SK-N-SH (cell line): ENCODE results near the gene TEX54. TPM values are rescaled to one million over a fixed set of nuclear protein-coding genes. Genes with fewer than 3 reads are reported as not detected.
A peak's percentile ranks its signal among the peaks of the same experiment; 100 is the strongest.

Source experiments
- CTCF ChIA-PET: fragments of 300-600, 350-600 bp; formaldehyde crosslinking; extraction: SDS; loops from one replicate; lab custom pipeline; 2021; lab: Yijun Ruan, JAX
- POLR2A ChIA-PET: fragments of 350-600 bp; sonication (Branson Sonifier 250); formaldehyde crosslinking; extraction: SDS; loops from one replicate; lab custom pipeline; 2020; ENCODE audit warnings: antibody characterized with exemption, inconsistent platforms; lab: Yijun Ruan, JAX
- DNase-seq: peaks from one replicate; pipeline ENCODE4 v3.0.0; 2012
- H2AFZ ChIP-seq: fragments of 200-600 bp; sonication (generic); 2 replicates; pipeline ENCODE4 v1.8.1; 2016; ENCODE audit warnings: antibody characterized with exemption, mild to moderate bottlenecking, low read depth
- H3F3A ChIP-seq: fragments of 200-600 bp; sonication (generic); replicated peaks from 2 replicates; pipeline ENCODE3; 2016; ENCODE audit warnings: antibody characterized with exemption, mild to moderate bottlenecking; ENCODE audit not compliant: insufficient read depth
- H3K27ac ChIP-seq, 2 experiments: fragments of 200-500 bp in 1 of 2; fragments of 200-600 bp in 1 of 2; sonication (Bioruptor generic) in 1 of 2; sonication (generic), shearing (Covaris generic) in 1 of 2; 2 replicates each; pipeline versions ENCODE4 v1.5.1 to v1.6.1; 2014 to 2016; ENCODE audit warnings: low read depth in 2 of 2, inconsistent platforms in 1 of 2, low read length in 1 of 2, mild to moderate bottlenecking in 1 of 2, mixed read lengths in 1 of 2
- H3K27me3 ChIP-seq: fragments of 200-600 bp; sonication (generic), shearing (Covaris generic); 2 replicates; pipeline ENCODE4 v1.6.1; 2016; ENCODE audit warnings: mixed run types; ENCODE audit not compliant: insufficient read depth
- H3K36me3 ChIP-seq, 2 experiments: fragments of 200-500 bp in 1 of 2; fragments of 200-600 bp in 1 of 2; sonication (Bioruptor generic) in 1 of 2; sonication (generic) in 1 of 2; replicated peaks in 1 of 2; 2 replicates each; pipeline versions ENCODE3 to v1.5.1; 2014 to 2016; ENCODE audit warnings: low read length in 1 of 2, mild to moderate bottlenecking in 1 of 2; ENCODE audit not compliant: insufficient read depth in 2 of 2, control insufficient read depth in 1 of 2
- H3K4me1 ChIP-seq, 2 experiments: fragments of 200-500 bp in 1 of 2; fragments of 200-600 bp in 1 of 2; sonication (Bioruptor generic) in 1 of 2; sonication (generic), shearing (Covaris generic) in 1 of 2; 2 replicates each; pipeline versions ENCODE4 v1.5.1 to v1.6.1; 2014 to 2016; ENCODE audit warnings: low read depth in 1 of 2, low read length in 1 of 2, mixed run types in 1 of 2; ENCODE audit not compliant: insufficient read depth in 2 of 2, control insufficient read depth in 1 of 2
- H3K4me2 ChIP-seq: fragments of 200-600 bp; sonication (generic), shearing (Covaris generic); 2 replicates; pipeline ENCODE4 v1.6.1; 2017; ENCODE audit warnings: mixed run types
- H3K4me3 ChIP-seq, 2 experiments: fragments of 200-500 bp in 1 of 2; fragments of 200-600 bp in 1 of 2; sonication (Bioruptor generic) in 1 of 2; sonication (generic), shearing (Covaris generic) in 1 of 2; 2 replicates each; pipeline versions ENCODE4 v1.5.1 to v1.8.1; 2014 to 2016; ENCODE audit warnings: low read depth in 2 of 2, inconsistent platforms in 1 of 2, low read length in 1 of 2, mild to moderate bottlenecking in 1 of 2, mixed read lengths in 1 of 2, moderate library complexity in 1 of 2
- H3K79me2 ChIP-seq: fragments of 200-600 bp; sonication (generic); 2 replicates; pipeline ENCODE4 v1.8.1; 2017; ENCODE audit warnings: mild to moderate bottlenecking; ENCODE audit not compliant: insufficient read depth
- H3K9ac ChIP-seq: fragments of 200-600 bp; sonication (generic); 2 replicates; pipeline ENCODE4 v1.6.1; 2017; ENCODE audit warnings: mixed run types
- H3K9me2 ChIP-seq: fragments of 200-600 bp; sonication (generic); 2 replicates; pipeline ENCODE4 v1.6.1; 2017; ENCODE audit warnings: mixed run types
- H3K9me3 ChIP-seq: fragments of 200-600 bp; sonication (generic); 2 replicates; pipeline ENCODE4 v1.6.1; 2017; ENCODE audit warnings: mixed run types, mild to moderate bottlenecking, moderate library complexity
- H4K20me1 ChIP-seq: fragments of 200-600 bp; sonication (generic); 2 replicates; pipeline ENCODE4 v1.6.1; 2017; ENCODE audit warnings: mild to moderate bottlenecking, mixed run types; ENCODE audit not compliant: insufficient read depth
- ELF1 ChIP-seq: IDR thresholded peaks from 2 replicates; pipeline ENCODE4 v1.4.0; 2012
- EZH2phosphoT487 ChIP-seq: fragments of 200-600 bp; sonication (generic); IDR thresholded peaks from 2 replicates; pipeline ENCODE4 v1.6.1; 2017; ENCODE audit warnings: low read depth, mixed run types, mild to moderate bottlenecking, antibody characterized with exemption, moderate library complexity, borderline replicate concordance
- FOSL2 ChIP-seq: IDR thresholded peaks from 2 replicates; pipeline ENCODE4 v1.4.0; 2012; ENCODE audit warnings: low read depth, mild to moderate bottlenecking, moderate library complexity, borderline replicate concordance
- FOXJ3 ChIP-seq: sonication (generic); formaldehyde crosslinking; IDR thresholded peaks from 2 replicates; pipeline ENCODE4 v1.5.1; 2020; ENCODE audit warnings: mild to moderate bottlenecking, missing genetic modification reagents
- GABPA ChIP-seq: IDR thresholded peaks from 2 replicates; pipeline ENCODE4 v1.4.0; 2012; ENCODE audit warnings: low read depth, mild to moderate bottlenecking
- IRF3 ChIP-seq: fragments of 150-350 bp; IDR thresholded peaks from 2 replicates; pipeline ENCODE4 v1.6.1; 2016; ENCODE audit warnings: mild to moderate bottlenecking, low read depth, low read length
- MAX ChIP-seq: IDR thresholded peaks from 2 replicates; pipeline ENCODE4 v1.4.0; 2012; ENCODE audit warnings: low read depth
- MXI1 ChIP-seq: IDR thresholded peaks from 2 replicates; pipeline ENCODE4 v1.6.1; 2012; ENCODE audit warnings: mild to moderate bottlenecking, low read depth, low read length, improper control_type of control experiment
- NFIC ChIP-seq: IDR thresholded peaks from 2 replicates; pipeline ENCODE4 v1.4.0; 2012; ENCODE audit warnings: borderline replicate concordance
- PBX3 ChIP-seq: IDR thresholded peaks from 2 replicates; pipeline ENCODE4; 2012
- RCOR1 ChIP-seq: fragments of 150-350 bp; IDR thresholded peaks from 2 replicates; pipeline ENCODE4 v1.6.1; 2017; ENCODE audit warnings: antibody characterized with exemption, low read length
- REST ChIP-seq: IDR thresholded peaks from 2 replicates; pipeline ENCODE4 v1.6.1; 2012; ENCODE audit warnings: mild to moderate bottlenecking, low read depth, low read length, moderate library complexity
- SIN3A ChIP-seq: IDR thresholded peaks from 2 replicates; pipeline ENCODE4 v1.6.1; 2012; ENCODE audit warnings: low read depth, mild to moderate bottlenecking, low read length, moderate library complexity, borderline replicate concordance
- SMC3 ChIP-seq: IDR thresholded peaks from 2 replicates; pipeline ENCODE4 v1.6.1; 2012; ENCODE audit warnings: low read depth, low read length, improper control_type of control experiment
- USF2 ChIP-seq: fragments of 150-350 bp; IDR thresholded peaks from 2 replicates; pipeline ENCODE4 v1.6.1; 2017; ENCODE audit warnings: antibody characterized with exemption, low read length, low read depth, borderline replicate concordance
- YY1 ChIP-seq: IDR thresholded peaks from 2 replicates; pipeline ENCODE4 v1.4.0; 2012; ENCODE audit warnings: low read depth, mild to moderate bottlenecking
- WGBS: methylation state at CpG from one replicate; pipeline ENCODE4 v1.1.6; 2017; ENCODE audit warnings: low lambda C conversion rate; 5-methylcytosine and 5-hydroxymethylcytosine counted together
- polyA plus RNA-seq, 3 experiments: library from polyadenylated mRNA; depleted of rRNA; stranded (reverse); fragments of >200 nt; gene quantifications; 2 replicates each; pipeline ENCODE4 v1.2.3, GENCODE V29; 2012

Gene TEX54
- polyA plus RNA-seq, 1 of the 3 experiments (the other 2 are of a cell fraction): not detected

- no peak for DNase-seq
- H3K79me2 ChIP-seq: peaks cover 57% of the 10 kb centered on the region
- H3K9me2 ChIP-seq: no peaks in the 10 kb centered on the region
- H3K27ac ChIP-seq: peak overlapping the region; percentile 94 to 98
- no peaks in the 10 kb centered on the region for H3K27me3 ChIP-seq
- CTCF ChIA-PET: interaction anchor here (0.7 to 9.5 kb wide), 17 partner anchors 9 to 232 kb away, joined by 3 to 76 read pairs (median 4); partner anchors contain the start of genes TAF6L and TMEM179B
- POLR2A ChIA-PET: interaction anchor here (1.0 to 3.3 kb wide), 4 partner anchors 24 to 153 kb away, joined by 3 to 34 read pairs (median 18); partner anchors contain the start of gene HNRNPUL2
- peaks cover 30% of the 10 kb centered on the region for H3F3A ChIP-seq
- WGBS: 2% methylated on average over 14 of the region's 16 CpGs
- H3K4me2 ChIP-seq: peak overlapping the region; percentile 94
- peaks cover 27% of the 10 kb centered on the region for H4K20me1 ChIP-seq
- no peaks in the 10 kb centered on the region for H3K9me3 ChIP-seq
- peak overlapping the region; percentile 57; the same call in 1 of the 2 replicates for H2AFZ ChIP-seq
- H3K9ac ChIP-seq: peak overlapping the region; percentile 99
- peaks cover 32 to 37% of the 10 kb centered on the region in 2 experiments for H3K4me1 ChIP-seq
- TF ChIP-seq RCOR1 (no peak), NFIC (peak; percentile 16; the same call in 1 of the 2 replicates), MAX (0 out of 2 replicates have a peak, but pooled peaks have one; percentile 11), ELF1 (0 out of 2 replicates have a peak, but pooled peaks have one; percentile 39), YY1 (no peak)
- H3K36me3 ChIP-seq: peaks cover 28 to 39% of the 10 kb centered on the region in 2 experiments
- H3K4me3 ChIP-seq: peak overlapping the region; percentile 82 to 91
Measured at GRCh38 chr11:62880231-62880802, 47.7 kb upstream of the TEX54 start.

GRCh38 chr11:62879235-62879978 is 46.8 kb upstream of the TEX54 start:
- Histone ChIP-seq H3F3A (peaks cover 28% of the 10 kb centered on the region), H3K79me2 (peaks cover 48% of the 10 kb centered on the region), H2AFZ (peak overlapping the region; percentile 57; the same call in 1 of the 2 replicates), H3K36me3 (peaks cover 20 to 30% of the 10 kb centered on the region in 2 experiments), H3K9me2 (no peaks in the 10 kb centered on the region), H4K20me1 (peaks cover 18% of the 10 kb centered on the region), H3K4me1 (peaks cover 32% of the 10 kb centered on the region in 2 experiments), H3K4me2 (peak overlapping the region; percentile 94), H3K9me3 (no peaks in the 10 kb centered on the region), H3K27ac (peak overlapping the region; percentile 94 to 98), H3K27me3 (no peaks in the 10 kb centered on the region), H3K4me3 (peak overlapping the region in 1 of 2 experiments; percentile 91; a peak in 2 of 4 replicates), H3K9ac (peak overlapping the region; percentile 99; the same call in 1 of the 2 replicates)
- WGBS: 79% methylated on average over 7 of the region's 7 CpGs
- CTCF ChIA-PET: interaction anchor here (0.7 to 9.5 kb wide), 5 partner anchors 18 to 139 kb away, joined by 3 to 76 read pairs (median 3); no protein-coding TSS in a partner anchor
- POLR2A ChIA-PET: interaction anchor here (0.6 to 2.2 kb wide), 3 partner anchors 10 to 152 kb away, joined by 3 to 11 read pairs (median 4); partner anchors contain the start of gene HNRNPUL2
- DNase-seq: no peak
- TF ChIP-seq IRF3: no peak
- TF ChIP-seq REST: no peak
- no peak for TF ChIP-seq MAX
- no peak for TF ChIP-seq USF2
- no peak for TF ChIP-seq SIN3A
- TF ChIP-seq FOXJ3 (CRISPR knock-in tag): no peak
- no peak for TF ChIP-seq SMC3
- no peak for TF ChIP-seq GABPA
- no peak for TF ChIP-seq RCOR1
- no peak for TF ChIP-seq FOSL2
- no peak for TF ChIP-seq EZH2phosphoT487
- no peak for TF ChIP-seq NFIC
- no peak for TF ChIP-seq PBX3
- no peak for TF ChIP-seq MXI1
